HG02798 (cell line): ENCODE data around the gene CCDC112.

Experiments
- ATAC-seq: cut with Tn5 transposase; IDR thresholded peaks from one replicate; pipeline ENCODE4 v1.9.1; 2021; ENCODE audit warnings: mild to moderate bottlenecking; ENCODE audit not compliant: unreplicated experiment, poor library complexity

Gene CCDC112

GRCh38 chr5:115319007-115319406 is 22.6 kb upstream of the CCDC112 start:
- ATAC-seq = no peak

GRCh38 chr5:115317736-115318135 is 21.3 kb upstream of the CCDC112 start:
- no peak for ATAC-seq

GRCh38 chr5:115317320-115317719 is 20.9 kb upstream of the CCDC112 start:
- ATAC-seq = no peak

GRCh38 chr5:115313632-115314031 is 17.2 kb upstream of the CCDC112 start:
- ATAC-seq = no peak

- no peak for ATAC-seq
Observed at GRCh38 chr5:115313052-115313451, 16.6 kb upstream of the CCDC112 start.

GRCh38 chr5:115309751-115310370 is 13.4 kb upstream of the CCDC112 start:
- peak; percentile 40 for ATAC-seq

- no peak for ATAC-seq
Observed at GRCh38 chr5:115308815-115309214, 12.4 kb upstream of the CCDC112 start.

GRCh38 chr5:115306011-115306536 is 9.6 kb upstream of the CCDC112 start:
- ATAC-seq = no peak

GRCh38 chr5:115304496-115304895 is 8.0 kb upstream of the CCDC112 start:
- ATAC-seq = no peak

GRCh38 chr5:115298811-115299210 is 2.4 kb upstream of the CCDC112 start:
- no peak for ATAC-seq

- ATAC-seq = no peak
Observed at GRCh38 chr5:115297031-115297430, 577 bp upstream of the CCDC112 start.

GRCh38 chr5:115295777-115296123 is 704 bp downstream of the CCDC112 start:
- ATAC-seq = no peak

- no peak for ATAC-seq
Observed at GRCh38 chr5:115291397-115291796, 5.1 kb downstream of the CCDC112 start.

- ATAC-seq = no peak
Observed at GRCh38 chr5:115289104-115289503, 7.3 kb downstream of the CCDC112 start.

GRCh38 chr5:115284021-115284420 is 12.4 kb downstream of the CCDC112 start:
- no peak for ATAC-seq

- ATAC-seq = no peak
Observed at GRCh38 chr5:115282131-115282530, 14.3 kb downstream of the CCDC112 start.

GRCh38 chr5:115274584-115274983 is 21.9 kb downstream of the CCDC112 start:
- no peak for ATAC-seq

GRCh38 chr5:115272297-115272958 is 24.0 kb downstream of the CCDC112 start:
- no peak for ATAC-seq

GRCh38 chr5:115271295-115272050 is 25.0 kb downstream of the CCDC112 start:
- no peak for ATAC-seq

GRCh38 chr5:115267617-115268016 is 28.8 kb downstream of the CCDC112 start:
- ATAC-seq = no peak

GRCh38 chr5:115265220-115265619 is 31.2 kb downstream of the CCDC112 start:
- no peak for ATAC-seq
